Peyer's patch (tissue), 4 donors: Measurements from ENCODE around the gene NCOA5.

ENCODE experiments used
- POLR2A ChIP-seq, 2 donors: fragments of 450-650 bp; IDR thresholded peaks; one replicate each; pipeline ENCODE4 v1.5.1; 2017; ENCODE audit warnings: antibody characterized with exemption in 2 of 2, mild to moderate bottlenecking in 2 of 2, moderate library complexity in 2 of 2
- TF ChIP-seq, protein P1 (sequence below), 6 experiments: fragments of 450-650 bp in 4 of 6; fragments of 200-600 bp in 2 of 6; sonication (generic) in 1 of 6; IDR thresholded peaks; one replicate each; pipeline ENCODE4 v1.5.1; 2017 to 2019; ENCODE audit warnings: antibody characterized with exemption in 6 of 6, mild to moderate bottlenecking in 3 of 6, moderate library complexity in 1 of 6

DNA sequence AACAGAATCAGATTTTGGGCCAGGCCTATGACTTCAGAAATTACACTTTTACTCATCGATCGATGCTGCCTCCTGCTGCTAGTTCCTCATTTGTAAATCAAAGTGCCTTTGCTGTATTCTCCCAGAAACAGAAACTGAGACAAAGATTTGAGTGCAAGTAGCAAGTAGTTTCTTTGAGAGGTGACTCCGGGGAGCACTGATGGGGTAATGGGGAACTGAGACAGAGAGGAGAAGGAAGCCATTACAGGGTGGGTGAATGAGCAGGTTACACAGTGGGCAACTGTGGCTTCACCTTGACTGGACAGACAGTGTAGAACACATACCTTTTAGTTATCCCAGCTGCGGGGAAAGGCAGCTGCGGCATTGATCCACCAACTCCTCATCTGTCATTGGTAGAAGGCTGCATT, 18.7 kb upstream of the NCOA5 start:
- no peak for TF ChIP-seq POLR2A (IDR thresholded peaks at IDR 0.05)
- TF ChIP-seq, protein P1, sequence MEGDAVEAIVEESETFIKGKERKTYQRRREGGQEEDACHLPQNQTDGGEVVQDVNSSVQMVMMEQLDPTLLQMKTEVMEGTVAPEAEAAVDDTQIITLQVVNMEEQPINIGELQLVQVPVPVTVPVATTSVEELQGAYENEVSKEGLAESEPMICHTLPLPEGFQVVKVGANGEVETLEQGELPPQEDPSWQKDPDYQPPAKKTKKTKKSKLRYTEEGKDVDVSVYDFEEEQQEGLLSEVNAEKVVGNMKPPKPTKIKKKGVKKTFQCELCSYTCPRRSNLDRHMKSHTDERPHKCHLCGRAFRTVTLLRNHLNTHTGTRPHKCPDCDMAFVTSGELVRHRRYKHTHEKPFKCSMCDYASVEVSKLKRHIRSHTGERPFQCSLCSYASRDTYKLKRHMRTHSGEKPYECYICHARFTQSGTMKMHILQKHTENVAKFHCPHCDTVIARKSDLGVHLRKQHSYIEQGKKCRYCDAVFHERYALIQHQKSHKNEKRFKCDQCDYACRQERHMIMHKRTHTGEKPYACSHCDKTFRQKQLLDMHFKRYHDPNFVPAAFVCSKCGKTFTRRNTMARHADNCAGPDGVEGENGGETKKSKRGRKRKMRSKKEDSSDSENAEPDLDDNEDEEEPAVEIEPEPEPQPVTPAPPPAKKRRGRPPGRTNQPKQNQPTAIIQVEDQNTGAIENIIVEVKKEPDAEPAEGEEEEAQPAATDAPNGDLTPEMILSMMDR (IDR thresholded peaks at IDR 0.05): no peak
